Fibroblast of the conjunctiva (primary cell): ENCODE results near the gene RNASE11.
"Not testable (repeated sequence)": the region's sequence is repeated elsewhere in the genome, so short reads cannot be mapped to it uniquely, and the experiment has no call there.

Source experiments
- DNase-seq: peaks from one replicate; pipeline ENCODE4 v3.0.0-alpha.2; 2010; ENCODE audit warnings: low read depth

The RNASE11 gene

DNA sequence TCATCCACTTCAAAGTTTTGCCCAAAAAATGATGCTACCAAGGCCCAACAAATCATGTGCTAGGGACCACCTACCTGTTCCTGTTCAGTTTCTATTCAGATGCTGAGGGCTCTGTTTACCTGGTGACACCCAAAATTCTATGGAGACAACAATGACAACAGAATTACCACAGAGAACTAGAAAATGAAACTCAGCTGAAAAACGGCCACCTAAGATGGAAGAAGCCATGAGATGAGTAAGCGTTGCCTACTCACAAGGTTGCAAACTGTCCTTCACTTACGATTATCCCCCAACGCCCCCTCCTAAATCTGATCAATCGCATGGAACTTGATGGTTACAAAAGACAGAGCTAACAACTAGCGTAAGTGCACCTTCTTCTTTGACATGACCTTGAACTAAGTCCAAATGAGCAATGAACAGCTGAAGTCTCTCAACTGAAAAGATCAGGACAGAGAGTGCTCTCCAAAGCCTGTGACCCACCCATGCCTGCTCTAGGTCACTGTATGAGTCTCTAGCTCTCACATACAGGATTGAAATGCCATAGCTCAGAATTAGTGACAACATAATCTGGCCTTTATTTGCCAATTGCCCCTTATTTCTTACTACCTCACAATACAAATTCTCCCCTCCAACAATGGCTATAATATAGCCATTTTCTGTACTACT lies at the start of gene RNASE11:
Gene RNASE11, minus strand, starts transcription at position 513 of the 666 bp plus-strand sequence.
- no peak for DNase-seq

DNA sequence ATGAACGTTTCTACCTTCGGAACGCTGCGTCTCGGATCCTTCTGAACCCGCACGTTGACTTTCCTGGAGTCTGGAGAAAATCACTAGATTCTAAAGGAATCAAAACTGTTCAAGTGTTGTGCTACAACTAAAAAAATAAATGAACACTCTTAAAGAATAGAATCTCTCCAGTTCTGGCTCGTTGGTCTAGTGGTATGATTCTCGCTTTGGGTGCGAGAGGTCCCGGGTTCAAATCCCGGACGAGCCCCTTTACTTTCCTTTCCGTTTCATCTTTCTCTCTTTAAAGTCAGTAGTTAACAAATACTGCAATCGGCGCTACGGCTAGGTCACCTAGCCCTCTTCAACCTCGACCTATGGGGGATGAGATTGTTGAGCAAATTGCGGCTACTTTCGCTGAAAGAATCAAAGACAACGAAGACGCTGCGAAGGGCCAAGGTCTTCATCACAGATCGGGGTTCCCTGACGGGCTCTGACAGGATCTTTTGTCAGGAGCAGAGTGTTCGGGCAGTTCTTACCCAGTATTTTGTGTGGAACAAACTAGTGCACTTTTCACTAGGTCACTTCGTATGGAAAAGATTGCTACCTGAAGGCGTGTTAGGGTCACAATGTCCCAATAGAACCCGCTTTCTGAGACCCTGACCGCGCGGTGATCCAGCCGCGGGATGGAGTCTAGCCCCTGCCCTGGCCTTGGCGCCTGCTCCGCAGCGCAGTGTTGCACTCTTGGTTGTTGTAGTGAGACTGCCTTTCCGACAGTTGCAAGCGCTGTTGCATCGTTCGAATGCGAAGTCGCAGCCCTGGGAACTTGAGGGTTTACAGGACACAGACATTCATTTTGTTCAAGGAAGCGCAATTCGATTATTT lies 45.3 kb upstream of the RNASE11 start:
- peak; percentile 66 for DNase-seq

DNA sequence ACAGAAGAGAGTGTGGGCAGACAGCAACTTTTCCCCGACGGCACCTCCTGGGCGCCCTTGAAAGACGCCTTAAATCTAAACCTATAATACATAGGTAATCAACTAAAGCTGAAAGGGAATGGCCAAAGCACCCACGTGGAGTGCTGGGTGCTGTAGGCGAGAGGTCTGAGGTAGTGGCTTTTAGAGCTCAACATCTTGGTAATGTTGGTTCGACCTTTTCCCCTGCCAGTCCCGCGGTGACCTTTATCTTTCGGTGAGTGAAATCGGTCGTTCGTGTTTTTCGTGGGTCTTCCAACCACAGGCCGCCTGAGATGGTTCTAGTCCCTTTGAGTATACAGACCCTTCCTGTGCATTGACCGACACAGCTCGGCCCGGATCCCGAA lies 44.6 kb upstream of the RNASE11 start:
- no peak for DNase-seq

DNA sequence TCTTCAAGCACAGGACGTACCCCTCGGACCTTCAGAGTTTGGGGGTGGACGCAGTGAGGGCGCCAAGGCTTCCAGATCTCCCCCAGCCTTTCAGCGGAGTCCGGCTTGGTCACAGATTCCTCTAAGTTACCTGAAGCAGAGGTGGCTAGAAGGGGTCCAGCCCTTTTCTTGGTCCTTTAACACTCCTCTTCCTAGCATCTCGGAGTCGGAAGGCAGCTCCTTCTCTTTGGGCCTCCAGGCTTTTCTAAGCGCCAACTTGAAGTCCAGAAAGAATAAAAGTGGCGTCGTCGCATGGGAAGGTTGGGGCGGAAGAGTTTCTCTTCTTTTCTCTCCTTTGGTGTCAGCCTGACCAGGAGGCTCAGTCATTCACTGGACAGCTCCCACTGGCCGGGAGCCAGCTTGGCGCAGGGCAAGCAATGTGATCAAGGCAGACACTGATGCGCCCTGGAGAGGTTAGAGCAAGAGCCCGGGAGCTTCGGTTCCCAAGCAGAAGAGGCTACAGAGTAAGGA lies 44.1 kb upstream of the RNASE11 start:
- peak; percentile 41 for DNase-seq

DNA sequence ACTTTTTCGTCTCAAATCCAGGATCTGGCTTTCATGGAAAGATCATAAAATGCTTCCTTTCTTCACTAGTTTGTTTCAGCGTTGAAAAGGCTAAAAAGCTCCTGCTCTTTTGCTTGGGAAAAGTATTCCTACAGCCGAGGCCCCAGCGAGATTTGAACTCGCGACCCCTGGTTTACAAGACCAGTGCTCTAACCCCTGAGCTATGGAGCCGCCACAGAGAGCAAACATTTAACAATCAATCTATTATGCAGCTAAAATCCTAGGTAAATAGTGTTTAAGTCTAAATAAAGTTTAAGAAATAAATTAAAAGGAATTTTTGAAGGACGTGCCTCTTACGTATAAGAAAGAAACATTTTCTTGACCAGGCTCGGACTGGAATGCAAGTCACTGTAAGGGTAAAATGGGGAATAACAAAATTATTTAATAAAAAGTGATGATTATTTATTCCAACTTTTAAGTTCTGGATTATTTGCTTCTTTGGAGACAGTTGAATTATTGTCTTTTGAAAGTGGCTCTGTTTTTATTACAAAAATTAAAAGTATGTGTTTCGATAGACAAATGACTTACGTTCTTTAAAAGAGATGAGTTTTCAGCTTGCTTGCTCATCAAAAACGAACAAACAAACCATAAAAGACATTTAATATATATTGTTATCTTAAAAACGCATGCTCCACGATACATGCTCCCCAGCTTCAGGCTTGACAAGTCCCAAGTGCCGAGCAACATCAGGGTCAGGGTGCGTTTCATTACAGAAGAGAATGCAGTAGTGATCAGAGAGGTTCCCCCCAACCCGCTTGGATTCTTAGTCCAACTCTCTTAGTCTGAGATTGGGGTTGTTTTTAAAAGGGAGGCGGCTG lies 43.5 kb upstream of the RNASE11 start:
- DNase-seq = peak; percentile 36

DNA sequence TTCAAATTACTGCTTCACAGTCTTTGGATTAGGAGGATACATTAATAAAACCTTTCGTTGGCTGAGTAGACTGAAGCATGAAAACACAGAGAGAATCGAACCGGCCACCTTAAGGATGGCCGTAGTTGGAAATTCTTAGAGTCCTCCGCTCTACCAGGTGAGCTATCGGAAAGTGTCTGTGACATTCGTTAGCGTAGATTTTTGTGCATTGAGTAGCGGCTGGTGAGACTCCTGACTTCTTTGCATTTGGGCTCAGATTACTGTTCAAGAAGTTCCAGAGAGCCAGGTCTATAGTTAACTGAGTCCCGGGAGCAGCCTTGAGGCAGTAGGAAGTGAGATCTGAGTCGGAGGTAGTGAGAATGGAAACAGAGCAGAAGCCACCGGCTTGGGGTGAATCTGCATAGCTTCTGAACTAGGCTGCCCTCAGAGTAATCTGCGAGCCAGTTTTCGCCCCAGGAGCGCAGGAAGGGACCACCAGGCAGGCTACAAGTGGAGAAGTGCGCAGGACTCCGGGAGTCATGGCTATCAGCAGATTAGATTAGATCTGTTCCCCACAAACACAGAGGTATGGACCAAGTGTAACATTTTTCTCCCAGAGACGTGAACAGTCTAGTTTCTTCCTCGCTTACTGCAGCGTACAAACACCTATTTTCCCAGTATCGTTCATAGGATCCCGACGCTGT lies 42.7 kb upstream of the RNASE11 start:
- DNase-seq = peak; percentile 53

DNA sequence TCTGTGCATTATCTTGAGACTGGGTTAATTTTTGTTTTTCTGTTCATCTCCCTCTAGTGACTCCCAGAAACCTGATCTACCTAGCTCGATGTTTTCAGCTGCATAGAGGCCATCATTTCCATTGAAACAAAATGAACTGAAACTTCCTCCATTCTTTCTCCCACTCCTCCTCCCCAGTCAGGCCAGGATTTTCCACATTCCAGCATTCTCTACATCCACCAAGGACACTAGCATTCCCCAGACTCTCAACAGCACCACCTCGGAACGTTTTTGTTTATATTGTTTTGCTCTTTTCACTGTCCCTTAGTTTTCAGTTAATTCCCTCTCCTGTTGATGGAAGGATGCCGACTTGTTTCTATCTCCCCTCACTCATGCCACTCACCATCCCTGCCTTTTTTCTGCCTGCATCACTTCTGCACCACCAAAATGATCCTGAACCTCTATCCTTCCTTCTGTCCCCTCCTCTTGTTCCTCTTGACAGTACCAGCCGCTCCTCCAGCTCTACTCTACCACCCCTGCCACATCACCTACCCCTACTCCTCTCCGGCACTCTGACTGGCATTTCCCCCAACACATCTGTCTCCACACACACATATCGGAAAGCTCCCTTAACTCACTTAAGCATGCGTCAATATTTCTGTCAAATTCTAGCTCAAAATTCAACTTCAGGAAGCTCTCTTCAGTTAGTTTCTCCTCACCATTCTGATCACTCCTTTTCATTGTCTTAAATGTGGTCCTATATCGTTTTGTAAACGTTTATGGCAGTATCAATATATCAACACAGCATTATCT lies 40.5 kb upstream of the RNASE11 start:
- DNase-seq = no peak

DNA sequence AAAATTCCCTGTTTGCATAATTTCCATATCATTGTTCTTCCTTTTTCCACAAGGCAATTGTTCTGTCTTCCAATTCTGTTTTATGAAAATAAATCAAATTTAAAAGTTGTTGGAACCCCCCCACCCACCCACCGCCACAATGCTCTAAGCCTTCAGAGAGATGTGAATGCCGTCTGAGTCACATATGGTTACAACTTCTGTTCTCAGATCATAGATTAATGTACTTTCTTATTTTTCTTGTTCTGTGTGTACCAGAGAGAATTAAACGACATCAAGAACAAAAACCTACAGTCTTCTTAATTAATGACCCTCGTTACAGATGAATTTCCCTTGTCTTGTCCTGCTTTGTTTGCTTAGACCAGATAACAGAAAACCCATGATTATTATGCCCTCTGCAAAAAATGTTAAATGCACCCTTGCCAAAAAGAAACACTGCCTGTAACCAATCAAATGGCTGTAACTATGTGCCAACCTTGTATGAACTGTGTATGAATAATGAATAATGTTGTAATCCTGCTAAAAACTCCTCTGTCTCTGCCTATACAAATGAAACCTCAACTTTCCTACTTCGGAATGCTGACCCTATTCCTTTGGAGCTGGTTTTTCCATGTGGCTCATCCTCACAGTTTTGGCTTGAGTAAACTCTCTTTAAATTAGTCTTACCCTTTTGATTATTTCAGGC lies 39.7 kb upstream of the RNASE11 start:
- DNase-seq = no peak

DNA sequence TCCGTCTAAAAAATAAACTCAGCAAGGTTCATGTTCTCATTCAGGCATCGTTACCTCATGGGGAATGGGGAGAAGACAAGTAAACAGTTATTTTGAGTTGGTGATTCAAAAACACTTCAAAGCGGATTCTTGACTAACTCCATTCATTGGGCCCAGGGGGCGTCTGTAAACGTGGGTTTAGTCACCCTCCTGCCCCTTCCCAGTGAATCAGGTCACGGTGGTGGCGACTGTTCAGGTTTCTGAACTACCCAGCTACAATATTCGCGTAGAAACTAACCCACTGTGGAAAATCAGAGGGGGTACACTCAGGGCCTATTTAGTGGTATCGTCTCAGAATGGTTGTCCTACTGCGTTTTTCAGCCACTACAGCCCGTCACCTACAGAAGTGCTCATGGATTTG lies 38.5 kb upstream of the RNASE11 start:
- no peak for DNase-seq

DNA sequence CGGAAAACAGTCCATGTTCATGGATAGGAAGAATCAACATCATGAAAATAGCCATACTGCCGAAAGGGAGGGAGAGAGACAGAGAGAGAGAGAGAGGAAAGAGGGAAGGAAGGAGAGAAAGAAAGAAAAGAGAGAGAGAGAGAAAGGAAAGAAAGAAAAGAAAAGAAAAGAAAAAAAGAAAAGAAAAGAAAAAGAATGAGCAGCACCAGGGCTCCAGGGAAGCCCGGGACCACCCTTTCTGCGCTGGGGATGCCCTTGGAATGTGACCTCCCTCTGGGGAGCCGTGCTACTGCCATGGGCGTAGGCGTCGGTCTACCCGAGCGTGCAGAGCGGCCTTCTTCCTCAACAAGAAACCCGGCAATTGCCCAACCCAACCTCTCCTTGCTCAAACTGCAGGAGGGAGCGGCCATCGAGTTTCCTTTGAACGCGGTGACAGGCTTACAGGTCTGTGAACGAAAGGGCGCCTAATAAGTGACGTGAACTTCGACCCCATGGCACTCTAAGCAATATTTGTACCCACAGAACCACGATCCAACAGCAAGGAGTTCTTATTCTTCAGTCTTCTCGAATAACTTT lies 36.8 kb upstream of the RNASE11 start:
- peak; percentile 42 for DNase-seq

DNA sequence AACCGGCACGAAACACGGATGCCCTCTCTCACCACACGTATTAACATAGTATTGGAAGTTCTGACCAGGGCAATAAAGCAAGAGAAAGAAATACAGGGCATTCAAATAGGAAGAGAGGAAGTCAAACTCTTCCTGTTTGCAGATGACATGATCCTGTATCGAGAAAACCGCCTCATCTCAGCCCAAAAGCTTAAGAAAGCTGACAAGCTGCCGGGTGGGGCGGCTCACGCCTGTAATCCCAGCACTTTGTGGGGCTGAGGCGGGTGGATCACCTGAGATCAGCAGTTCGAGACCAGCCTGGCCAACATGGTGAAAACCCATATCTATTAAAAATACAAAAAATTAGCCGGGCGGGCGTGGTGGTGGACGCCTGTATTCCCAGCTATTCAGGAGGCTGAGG lies 36.0 kb upstream of the RNASE11 start:
- DNase-seq = no peak

DNA sequence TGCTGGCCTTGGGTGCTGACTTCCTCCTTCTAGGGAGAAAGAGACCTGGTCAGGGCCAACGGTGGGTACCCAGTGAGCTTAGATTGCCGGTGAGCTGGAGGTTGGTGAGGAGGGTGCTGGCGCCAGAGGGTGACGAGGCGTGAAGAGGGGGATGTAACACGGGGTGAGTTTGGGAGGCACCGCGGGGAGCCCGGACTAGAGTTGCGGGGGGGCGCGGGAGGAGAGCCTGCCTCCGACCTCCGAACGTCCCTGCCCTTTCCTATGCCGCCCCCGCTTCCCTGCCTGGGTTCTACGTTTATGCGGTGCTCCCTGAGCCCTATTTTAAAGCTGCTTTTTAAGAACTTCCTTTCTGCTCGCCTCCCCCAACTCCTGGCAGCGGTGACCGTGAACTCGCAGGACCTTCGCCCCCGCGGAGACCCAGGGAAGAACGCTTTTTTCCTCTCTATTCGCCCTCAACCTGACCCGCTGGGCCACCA lies 35.1 kb upstream of the RNASE11 start:
- DNase-seq = no peak

DNA sequence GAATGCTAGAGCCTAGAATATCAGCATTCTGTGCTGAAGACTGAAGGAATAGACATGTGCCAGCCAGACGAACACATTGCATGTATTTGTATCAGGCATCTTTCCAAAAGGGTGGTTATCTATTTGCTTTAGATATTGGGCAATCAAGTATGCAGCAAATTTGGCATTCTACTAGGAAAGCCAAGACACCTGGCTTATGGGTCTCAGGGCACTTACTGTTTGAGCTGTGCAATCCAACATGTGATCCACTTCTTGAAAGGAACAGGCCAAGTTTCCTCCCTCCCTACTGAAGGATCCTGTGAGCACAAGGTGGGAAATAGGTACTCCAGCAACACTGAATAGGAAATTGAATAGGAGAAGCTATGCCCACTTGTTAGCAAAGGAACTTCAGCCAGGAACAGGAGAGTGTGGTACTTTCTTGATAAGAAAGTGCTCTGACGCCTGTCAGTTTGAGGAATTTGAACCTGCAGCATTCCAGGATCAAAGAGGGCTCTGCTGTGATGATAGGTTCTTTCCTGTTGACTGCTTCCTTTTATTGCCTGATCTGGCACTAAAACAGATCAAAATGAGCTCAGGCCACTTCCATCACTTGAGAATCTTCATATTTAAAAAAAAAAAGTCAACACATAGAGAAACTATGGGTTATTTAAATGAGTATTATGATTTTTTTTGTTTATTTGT lies 33.1 kb upstream of the RNASE11 start:
- no peak for DNase-seq

DNA sequence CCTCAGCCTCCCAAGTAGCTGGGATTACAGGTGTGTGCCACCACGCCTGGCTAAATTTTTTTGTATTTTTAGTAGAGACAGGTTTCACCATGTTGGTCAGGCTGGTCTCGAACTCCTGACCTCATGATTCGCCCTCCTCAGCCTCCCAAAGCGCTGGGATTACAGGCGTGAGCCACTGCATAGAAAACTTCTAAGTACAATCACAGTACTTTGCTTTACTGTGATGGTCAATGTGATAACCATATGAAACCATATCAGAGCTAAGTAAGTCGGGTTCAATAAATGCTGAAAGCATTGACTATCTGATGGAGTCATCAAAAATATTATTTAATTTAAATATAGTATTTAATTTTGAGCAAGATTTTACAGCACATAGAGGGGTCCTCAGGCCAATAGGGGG lies 31.9 kb upstream of the RNASE11 start:
- DNase-seq = not testable (repeated sequence)

DNA sequence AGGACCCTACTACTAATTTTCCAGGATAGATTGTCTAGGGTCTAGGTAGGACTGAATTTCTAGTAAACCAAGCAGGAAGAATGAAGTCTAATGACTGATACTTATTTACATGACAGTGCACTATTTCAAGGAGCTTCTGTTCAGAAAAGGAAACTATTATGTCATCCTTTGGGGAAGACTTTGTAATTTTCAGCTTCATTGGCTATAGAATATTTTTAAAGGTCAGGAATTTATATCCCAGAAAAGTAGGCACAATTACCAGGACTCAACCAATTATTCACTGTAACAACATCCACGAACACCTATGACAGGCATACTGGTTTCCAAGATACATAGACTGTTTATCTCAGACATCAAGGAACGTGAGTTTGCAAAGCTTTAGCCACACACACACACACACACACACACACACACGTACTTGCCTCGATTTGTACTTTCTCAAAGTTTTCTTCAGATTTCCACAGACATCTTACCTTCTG lies 30.5 kb upstream of the RNASE11 start:
- DNase-seq = no peak

DNA sequence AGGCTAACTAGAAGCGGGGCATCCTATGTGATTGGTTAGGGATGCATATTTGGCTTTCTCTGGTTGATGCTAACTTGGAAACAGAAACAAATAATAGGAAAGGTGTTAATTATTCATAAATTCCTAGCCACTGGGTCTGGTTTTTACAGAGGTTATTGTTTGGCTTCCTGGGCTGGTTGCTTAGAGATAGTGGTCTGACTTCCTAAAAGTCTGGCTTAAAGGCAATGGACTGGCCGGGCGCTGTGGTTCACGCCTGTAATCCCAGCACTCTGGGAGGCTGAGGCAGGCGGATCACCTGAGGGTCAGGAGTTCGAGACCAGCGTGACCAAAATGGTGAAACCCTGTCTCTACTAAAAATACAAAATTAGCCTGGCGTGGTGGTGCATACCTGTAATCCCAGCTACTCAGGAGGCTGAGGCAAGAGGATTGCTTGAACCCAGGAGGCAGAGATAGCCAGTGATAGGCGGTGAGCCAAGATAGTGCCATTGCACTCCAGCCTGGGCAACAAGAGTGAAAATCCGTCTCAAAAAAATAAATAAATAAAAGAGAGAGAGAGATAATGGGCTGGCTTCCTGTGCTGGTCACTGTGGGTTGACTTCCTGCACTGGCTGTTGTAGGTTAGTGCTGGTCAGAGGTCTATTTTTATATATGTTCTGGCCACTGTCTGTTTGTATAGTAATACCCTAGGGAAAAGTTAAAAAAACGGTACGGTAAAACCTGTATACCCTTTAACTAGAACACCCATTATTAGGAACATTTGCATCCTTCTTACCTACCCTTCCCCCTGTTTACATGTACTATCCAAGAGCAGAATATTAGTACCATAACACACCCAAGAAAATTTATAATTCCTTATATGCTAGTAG lies 29.6 kb upstream of the RNASE11 start:
- DNase-seq = no peak

DNA sequence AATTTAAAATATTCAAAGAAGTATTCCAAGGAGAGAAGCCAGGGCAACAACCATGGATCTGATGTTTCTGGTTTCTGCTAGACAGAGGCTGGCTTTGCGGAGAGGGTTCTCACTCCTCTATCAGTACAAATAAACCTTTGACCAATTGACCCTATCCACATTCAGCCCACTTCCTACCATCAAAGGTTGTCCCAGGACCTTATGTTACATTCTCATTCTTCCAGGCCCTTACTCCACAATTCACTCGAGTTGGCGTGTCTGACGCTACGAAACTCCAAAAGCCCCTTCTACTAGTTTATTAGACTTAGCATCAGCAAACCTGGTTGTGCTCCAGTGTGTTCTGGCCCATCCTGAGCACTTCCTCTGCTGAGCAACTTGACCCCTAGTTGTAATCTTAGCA lies 28.2 kb upstream of the RNASE11 start:
- no peak for DNase-seq
